ENCODE results near the gene OST4.
A peak's percentile ranks its signal among the peaks of the same experiment; 100 is the strongest.

The OST4 gene

DNA sequence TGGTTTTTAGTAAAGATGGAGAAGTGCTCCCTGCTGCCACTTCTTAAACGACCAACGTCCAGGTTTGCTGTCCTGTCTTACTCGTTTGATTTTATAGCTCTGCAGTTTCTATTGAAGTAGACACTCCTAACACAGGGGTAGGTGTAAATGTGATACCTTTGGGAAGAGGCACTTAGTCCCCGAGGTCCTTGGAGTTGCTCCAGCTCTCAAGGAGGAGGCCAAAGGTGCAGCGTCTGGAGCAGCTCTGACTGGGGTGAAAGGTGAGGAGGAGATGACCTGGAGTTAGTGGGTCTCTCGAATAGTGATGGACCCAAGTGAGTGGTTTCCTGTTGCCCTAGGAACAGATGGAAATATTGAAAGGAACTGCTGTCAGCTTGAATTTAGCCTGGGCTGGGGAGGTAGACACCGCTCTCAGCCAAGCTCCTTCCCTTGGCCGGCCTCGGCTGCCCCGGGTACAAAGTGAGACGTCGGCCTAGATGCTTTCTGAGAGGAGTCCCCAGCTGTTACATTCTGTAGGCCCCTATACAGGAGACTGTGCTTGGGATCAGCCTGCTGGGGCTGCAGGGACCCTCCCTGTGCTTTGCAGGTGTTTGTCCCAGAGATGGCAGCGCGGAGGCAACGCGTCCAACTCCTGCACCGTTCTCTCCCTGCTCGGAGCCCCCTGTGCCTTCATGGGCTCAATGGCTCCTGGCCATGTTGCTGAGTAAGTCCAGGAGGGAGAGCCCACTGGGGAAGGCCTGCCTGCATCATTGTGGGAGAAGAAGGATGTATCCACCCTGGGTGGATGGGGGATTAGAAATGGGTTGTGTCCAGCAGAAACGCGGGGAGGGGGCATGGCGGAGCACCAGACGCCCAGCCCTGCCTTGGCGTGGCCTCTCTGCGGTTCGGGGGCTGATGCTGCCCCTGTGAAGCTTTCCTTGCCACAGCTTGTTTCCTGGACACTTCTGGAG lies 20.6 kb upstream of the OST4 start:
- H3K4me3 ChIP-seq (ENCODE audit: low read length) = no peak overlapping the region
- DNase-seq (ENCODE audit: low read depth) = no peak
- TF ChIP-seq, protein P1, sequence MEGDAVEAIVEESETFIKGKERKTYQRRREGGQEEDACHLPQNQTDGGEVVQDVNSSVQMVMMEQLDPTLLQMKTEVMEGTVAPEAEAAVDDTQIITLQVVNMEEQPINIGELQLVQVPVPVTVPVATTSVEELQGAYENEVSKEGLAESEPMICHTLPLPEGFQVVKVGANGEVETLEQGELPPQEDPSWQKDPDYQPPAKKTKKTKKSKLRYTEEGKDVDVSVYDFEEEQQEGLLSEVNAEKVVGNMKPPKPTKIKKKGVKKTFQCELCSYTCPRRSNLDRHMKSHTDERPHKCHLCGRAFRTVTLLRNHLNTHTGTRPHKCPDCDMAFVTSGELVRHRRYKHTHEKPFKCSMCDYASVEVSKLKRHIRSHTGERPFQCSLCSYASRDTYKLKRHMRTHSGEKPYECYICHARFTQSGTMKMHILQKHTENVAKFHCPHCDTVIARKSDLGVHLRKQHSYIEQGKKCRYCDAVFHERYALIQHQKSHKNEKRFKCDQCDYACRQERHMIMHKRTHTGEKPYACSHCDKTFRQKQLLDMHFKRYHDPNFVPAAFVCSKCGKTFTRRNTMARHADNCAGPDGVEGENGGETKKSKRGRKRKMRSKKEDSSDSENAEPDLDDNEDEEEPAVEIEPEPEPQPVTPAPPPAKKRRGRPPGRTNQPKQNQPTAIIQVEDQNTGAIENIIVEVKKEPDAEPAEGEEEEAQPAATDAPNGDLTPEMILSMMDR (conservative IDR thresholded peaks at IDR 0.05; ENCODE audit: low read length) = no peak

DNA sequence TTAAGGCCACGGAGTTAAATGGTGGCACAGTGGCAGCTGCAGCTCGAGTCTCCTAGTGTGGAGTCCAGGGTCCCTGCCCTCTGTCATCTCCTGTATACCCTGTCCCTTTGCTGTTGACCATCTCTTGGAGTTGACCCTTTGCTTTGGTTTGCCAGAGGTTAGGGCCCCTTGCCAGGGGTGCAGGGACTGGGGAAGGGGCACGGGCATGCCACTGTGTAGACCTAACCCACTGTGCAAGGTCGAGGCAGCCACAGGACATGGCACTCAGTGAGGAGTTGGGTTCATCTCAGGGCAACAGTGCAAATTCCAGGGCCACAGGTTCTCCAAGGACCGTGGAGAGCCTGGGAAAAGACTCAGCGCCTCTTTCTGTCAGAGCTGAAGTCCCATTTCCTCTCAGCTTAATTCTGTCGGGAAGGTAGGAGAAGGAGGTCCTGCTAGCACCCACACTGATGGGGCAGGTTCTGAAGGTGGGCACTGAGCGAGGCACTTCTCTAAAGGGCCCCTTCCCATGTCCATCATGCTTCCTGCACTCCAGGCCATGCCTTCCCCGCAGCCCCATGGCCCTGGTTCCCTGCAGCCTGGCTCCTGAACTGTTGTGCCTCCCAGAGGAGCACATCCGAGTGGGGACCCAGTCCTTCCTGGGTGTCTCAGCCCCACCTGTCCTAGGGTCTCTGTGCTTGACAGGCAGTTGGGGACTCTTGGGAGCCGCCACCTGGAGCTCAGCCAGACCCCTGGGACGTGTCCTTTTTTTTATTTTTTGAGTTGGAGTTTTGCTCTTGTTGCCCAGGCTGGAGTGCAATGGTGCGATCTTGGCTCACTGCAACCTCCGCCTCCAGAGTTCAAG lies 17.9 kb upstream of the OST4 start:
- no peak overlapping the region for H3K4me3 ChIP-seq (ENCODE audit: low read length)
- TF ChIP-seq, protein P1 (conservative IDR thresholded peaks at IDR 0.05; ENCODE audit: low read length) = no peak
- DNase-seq (ENCODE audit: low read depth) = no peak

DNA sequence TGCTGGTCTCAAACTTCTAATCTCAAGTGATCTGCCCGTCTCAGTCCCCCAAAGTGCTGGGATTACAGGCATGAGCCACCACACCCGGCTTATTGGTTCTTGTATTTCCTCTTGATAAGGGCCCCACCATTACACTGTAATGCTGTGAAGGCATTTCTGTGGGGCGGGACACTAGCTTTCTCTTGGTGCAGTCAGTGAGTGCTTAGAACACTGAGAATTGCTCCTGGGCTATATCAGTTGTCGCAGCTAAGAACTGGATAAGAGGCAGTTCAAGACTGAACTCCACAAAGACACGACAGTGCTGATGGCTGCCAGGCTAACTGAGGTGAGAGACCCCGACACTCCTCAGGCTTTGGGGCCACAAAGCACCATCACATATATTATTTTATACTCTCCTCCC lies 17.2 kb upstream of the OST4 start:
- no peak for DNase-seq (ENCODE audit: low read depth)
- no peak overlapping the region for H3K4me3 ChIP-seq (ENCODE audit: low read length)
- TF ChIP-seq, protein P1 (conservative IDR thresholded peaks at IDR 0.05; ENCODE audit: low read length) = no peak

DNA sequence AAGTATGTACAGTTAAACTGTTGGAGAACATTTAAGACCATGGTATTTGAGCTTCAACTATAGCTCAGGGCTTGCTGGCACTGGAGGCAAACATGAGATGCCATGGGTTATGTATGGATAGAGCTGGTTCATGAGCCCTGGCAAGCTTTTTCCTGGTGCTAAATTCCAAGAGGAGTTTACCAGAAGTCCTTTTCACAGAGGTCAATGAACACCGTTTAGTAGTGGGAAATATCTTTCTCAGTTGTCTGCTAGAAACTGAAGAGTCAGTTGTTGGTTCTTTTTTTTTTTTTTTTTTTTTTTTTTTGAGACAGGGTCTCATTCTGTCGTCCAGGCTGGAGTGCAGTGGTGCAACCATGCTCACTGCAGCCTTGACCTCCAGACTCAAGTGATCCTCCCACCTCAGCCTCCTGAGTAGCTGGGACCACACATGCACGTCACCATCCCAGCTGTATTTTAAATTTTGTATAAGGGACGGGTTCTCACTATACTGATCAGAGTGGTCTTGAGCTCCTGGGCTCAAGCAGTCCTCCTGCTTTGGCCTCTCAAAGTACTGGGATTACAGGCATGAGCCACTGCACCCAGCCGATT lies 16.5 kb upstream of the OST4 start:
- no peak overlapping the region for H3K4me3 ChIP-seq (ENCODE audit: low read length)
- no peak for DNase-seq (ENCODE audit: low read depth)
- TF ChIP-seq, protein P1 (conservative IDR thresholded peaks at IDR 0.05; ENCODE audit: low read length) = no peak

DNA sequence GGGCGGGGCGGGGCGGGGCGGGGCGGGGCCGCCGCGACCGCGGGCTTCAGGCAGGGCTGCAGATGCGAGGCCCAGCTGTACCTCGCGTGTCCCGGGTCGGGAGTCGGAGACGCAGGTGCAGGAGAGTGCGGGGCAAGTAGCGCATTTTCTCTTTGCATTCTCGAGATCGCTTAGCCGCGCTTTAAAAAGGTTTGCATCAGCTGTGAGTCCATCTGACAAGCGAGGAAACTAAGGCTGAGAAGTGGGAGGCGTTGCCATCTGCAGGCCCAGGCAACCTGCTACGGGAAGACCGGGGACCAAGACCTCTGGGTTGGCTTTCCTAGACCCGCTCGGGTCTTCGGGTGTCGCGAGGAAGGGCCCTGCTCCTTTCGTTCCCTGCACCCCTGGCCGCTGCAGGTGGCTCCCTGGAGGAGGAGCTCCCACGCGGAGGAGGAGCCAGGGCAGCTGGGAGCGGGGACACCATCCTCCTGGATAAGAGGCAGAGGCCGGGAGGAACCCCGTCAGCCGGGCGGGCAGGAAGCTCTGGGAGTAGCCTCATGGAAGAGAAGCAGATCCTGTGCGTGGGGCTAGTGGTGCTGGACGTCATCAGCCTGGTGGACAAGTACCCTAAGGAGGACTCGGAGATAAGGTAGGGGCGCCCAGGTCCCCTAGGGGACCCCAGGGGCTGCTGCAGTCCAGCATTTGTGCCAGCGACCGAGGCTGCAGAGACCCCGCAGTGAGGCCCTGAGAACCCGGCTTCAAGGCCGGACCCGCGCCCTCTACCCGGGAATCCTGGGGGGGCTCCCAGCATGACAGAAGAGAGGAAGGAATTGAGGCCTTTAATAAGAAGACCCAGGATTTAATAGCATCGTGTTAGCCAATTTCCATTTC lies 15.5 kb upstream of the OST4 start, which contains the start of gene KHK:
Gene KHK (plus strand): TSS at position 49 of the 870 bp plus-strand sequence. CDS start 488 bp downstream, at position 537.
- TF ChIP-seq, protein P1 (conservative IDR thresholded peaks at IDR 0.05; ENCODE audit: low read length) = no peak
- no peak for DNase-seq (ENCODE audit: low read depth)
- H3K4me3 ChIP-seq (ENCODE audit: low read length) = peak within 1 kb of the TSS; percentile 58

DNA sequence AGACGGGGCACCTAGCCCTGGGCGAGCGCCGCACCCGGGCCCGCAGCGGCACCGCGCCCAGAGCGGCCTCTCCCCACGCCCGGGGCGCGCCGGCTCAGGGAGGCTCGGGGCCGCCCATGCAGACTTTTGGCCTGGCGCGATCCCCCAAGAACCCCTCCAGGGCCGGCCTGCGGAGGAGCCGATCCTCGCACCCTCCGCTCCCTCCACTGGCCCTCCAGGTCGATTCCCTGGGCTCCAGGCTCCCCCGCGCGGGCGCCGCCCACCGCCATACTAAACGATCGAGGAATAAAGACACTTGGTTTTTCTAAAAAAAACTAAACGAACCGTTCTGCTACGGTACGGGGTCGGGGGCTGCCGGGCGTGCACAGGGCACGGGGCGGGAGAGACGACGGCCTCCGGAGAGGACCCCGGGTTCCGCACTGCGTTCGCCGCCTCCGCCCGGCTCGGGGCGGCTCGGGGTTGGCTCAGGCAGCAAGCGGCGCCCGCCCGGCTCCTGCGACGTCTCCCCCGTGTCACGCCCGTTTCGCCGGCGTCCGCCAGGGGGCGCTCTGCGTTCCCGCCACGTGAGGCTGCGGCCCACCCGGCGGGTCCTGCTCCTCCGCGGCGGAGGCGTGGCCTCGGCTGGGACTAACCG lies 14.8 kb upstream of the OST4 start:
- H3K4me3 ChIP-seq (ENCODE audit: low read length) = peak overlapping the region; percentile 58
- DNase-seq (ENCODE audit: low read depth) = peak; percentile 86
- TF ChIP-seq, protein P1 (conservative IDR thresholded peaks at IDR 0.05; ENCODE audit: low read length) = peak; percentile 53

Data from AG10803 (cell line).